ENCODE data around the gene NAT8L.

The NAT8L gene

GRCh38 chr4:2075987-2076907 is 17.1 kb downstream of the NAT8L start:
- DNase-seq (ENCODE audit: low spot score) = no peak

GRCh38 chr4:2076908-2077536 is 17.9 kb downstream of the NAT8L start:
- no peak for DNase-seq (ENCODE audit: low spot score)

- DNase-seq (ENCODE audit: low spot score) = no peak
These were observed 18.7 kb downstream of the NAT8L start for GRCh38 chr4:2077537-2078460.

- DNase-seq (ENCODE audit: low spot score) = no peak
These were observed 19.5 kb downstream of the NAT8L start for GRCh38 chr4:2078584-2078983.

- no peak for DNase-seq (ENCODE audit: low spot score)
These were observed 19.9 kb downstream of the NAT8L start for GRCh38 chr4:2079006-2079405.

- DNase-seq (ENCODE audit: low spot score) = no peak
These were observed 20.8 kb downstream of the NAT8L start for GRCh38 chr4:2079926-2080325.

- no peak for DNase-seq (ENCODE audit: low spot score)
These were observed 21.5 kb downstream of the NAT8L start for GRCh38 chr4:2080429-2081300.

- DNase-seq (ENCODE audit: low spot score) = no peak
These were observed 22.4 kb downstream of the NAT8L start for GRCh38 chr4:2081540-2081939.

- DNase-seq (ENCODE audit: low spot score) = no peak
These were observed 23.0 kb downstream of the NAT8L start for GRCh38 chr4:2082118-2082517.

- DNase-seq (ENCODE audit: low spot score) = no peak
These were observed 23.5 kb downstream of the NAT8L start for GRCh38 chr4:2082627-2083026.

GRCh38 chr4:2083116-2083825 is 24.1 kb downstream of the NAT8L start:
- no peak for DNase-seq (ENCODE audit: low spot score)

- DNase-seq (ENCODE audit: low spot score) = no peak
These were observed 24.7 kb downstream of the NAT8L start for GRCh38 chr4:2083826-2084160.

GRCh38 chr4:2084316-2084715 is 25.2 kb downstream of the NAT8L start:
- no peak for DNase-seq (ENCODE audit: low spot score)

GRCh38 chr4:2085496-2085901 is 26.4 kb downstream of the NAT8L start:
- no peak for DNase-seq (ENCODE audit: low spot score)

GRCh38 chr4:2087170-2087569 is 28.0 kb downstream of the NAT8L start:
- DNase-seq (ENCODE audit: low spot score) = no peak

- no peak for DNase-seq (ENCODE audit: low spot score)
These were observed 30.1 kb downstream of the NAT8L start for GRCh38 chr4:2089222-2089621.

- no peak for DNase-seq (ENCODE audit: low spot score)
These were observed 31.5 kb downstream of the NAT8L start for GRCh38 chr4:2090642-2091041.

GRCh38 chr4:2091990-2092668 is 33.0 kb downstream of the NAT8L start:
- DNase-seq (ENCODE audit: low spot score) = no peak

- DNase-seq (ENCODE audit: low spot score) = no peak
These were observed 33.5 kb downstream of the NAT8L start for GRCh38 chr4:2092669-2093053.

GRCh38 chr4:2093265-2093664 is 34.1 kb downstream of the NAT8L start:
- no peak for DNase-seq (ENCODE audit: low spot score)
